ENCODE results near the gene TNFRSF4. TPM values are rescaled to one million over a fixed set of nuclear protein-coding genes. Genes with fewer than 3 reads are reported as not detected.

The TNFRSF4 gene
- total and polyA plus RNA-seq, 9 of the 15 experiments (the other 6 are each of a cell fraction or from before 2014, with no cell fraction given): 0.07 to 0.44 (median 0.19) TPM; not detected in 5

GRCh38 chr1:1231400-1232207 lies 17.7 kb upstream of the TNFRSF4 start, which contains the start of gene SDF4 (continued):
- TF ChIP-seq, protein P1, sequence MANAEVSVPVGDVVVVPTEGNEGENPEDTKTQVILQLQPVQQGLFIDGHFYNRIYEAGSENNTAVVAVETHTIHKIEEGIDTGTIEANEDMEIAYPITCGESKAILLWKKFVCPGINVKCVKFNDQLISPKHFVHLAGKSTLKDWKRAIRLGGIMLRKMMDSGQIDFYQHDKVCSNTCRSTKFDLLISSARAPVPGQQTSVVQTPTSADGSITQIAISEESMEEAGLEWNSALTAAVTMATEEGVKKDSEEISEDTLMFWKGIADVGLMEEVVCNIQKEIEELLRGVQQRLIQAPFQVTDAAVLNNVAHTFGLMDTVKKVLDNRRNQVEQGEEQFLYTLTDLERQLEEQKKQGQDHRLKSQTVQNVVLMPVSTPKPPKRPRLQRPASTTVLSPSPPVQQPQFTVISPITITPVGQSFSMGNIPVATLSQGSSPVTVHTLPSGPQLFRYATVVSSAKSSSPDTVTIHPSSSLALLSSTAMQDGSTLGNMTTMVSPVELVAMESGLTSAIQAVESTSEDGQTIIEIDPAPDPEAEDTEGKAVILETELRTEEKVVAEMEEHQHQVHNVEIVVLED (CRISPR knock-in tag; IDR thresholded peaks at IDR 0.05): peak; percentile 91
- TF ChIP-seq HNRNPUL1 (IDR thresholded peaks at IDR 0.05; ENCODE audit: low read length) (no peak), CXXC5 (CRISPR knock-in tag; IDR thresholded peaks at IDR 0.05) (peak; percentile 99; the same call in 1 of the 2 replicates), ZBTB43 (CRISPR knock-in tag; IDR thresholded peaks at IDR 0.05) (no peak), ELF1 (tag; IDR thresholded peaks at IDR 0.05) (peak; percentile 100), CREB1 (IDR thresholded peaks at IDR 0.05) (peak; percentile 82), CREB1 (CRISPR knock-in tag; IDR thresholded peaks at IDR 0.05) (peak; percentile 82), STAT5B (CRISPR knock-in tag; IDR thresholded peaks at IDR 0.05) (no peak), NEUROD1 (IDR thresholded peaks at IDR 0.05; ENCODE audit: borderline replicate concordance, low read depth, low read length, partially characterized antibody) (peak; percentile 74), PRMT5 (CRISPR knock-in tag; IDR thresholded peaks at IDR 0.05) (no peak), ZNF707 (CRISPR knock-in tag; conservative IDR thresholded peaks at IDR 0.05) (no peak), ATF2 (CRISPR knock-in tag; IDR thresholded peaks at IDR 0.05) (no peak), MTA3 (IDR thresholded peaks at IDR 0.05; ENCODE audit: borderline replicate concordance) (peak; percentile 84), CUX1 (CRISPR knock-in tag; IDR thresholded peaks at IDR 0.05) (no peak), ZKSCAN1 (IDR thresholded peaks at IDR 0.05; ENCODE audit: low read depth, low read length) (no peak), CREB3 (tag; conservative IDR thresholded peaks at IDR 0.05; ENCODE audit: low read depth) (no peak), CHD1 (IDR thresholded peaks at IDR 0.05; ENCODE audit: low read length) (peak; percentile 31)

Data from K562 (cell line).